Neural cell (in vitro differentiated cells): ENCODE results near the gene ZFP62. TPM values are rescaled to one million over a fixed set of nuclear protein-coding genes. Genes with fewer than 3 reads are reported as not detected.

ENCODE experiments used
- H2AFZ ChIP-seq: fragments of 200-600, 300-800 bp; sonication (generic), shearing (Covaris generic); 2 replicates; pipeline ENCODE4 v1.6.0; 2014; ENCODE audit warnings: low read depth, mild to moderate bottlenecking, antibody characterized with exemption, low read length, moderate library complexity
- H3F3A ChIP-seq: fragments of 200-600 bp; shearing (Covaris generic); 2 replicates; pipeline ENCODE4 v1.6.1; 2016; ENCODE audit warnings: mild to moderate bottlenecking, moderate library complexity, mixed read lengths, antibody characterized with exemption, low read length; ENCODE audit not compliant: insufficient read depth, poor library complexity, severe bottlenecking
- H3K27ac ChIP-seq: fragments of 200-600, 300-800 bp; sonication (generic), shearing (Covaris generic); 2 replicates; pipeline ENCODE4 v1.5.1; 2014; ENCODE audit warnings: mild to moderate bottlenecking, low read length, moderate library complexity
- H3K27me3 ChIP-seq: fragments of 300-800, 200-600 bp; sonication (generic), shearing (Covaris generic); 2 replicates; pipeline ENCODE4 v1.6.0; 2014; ENCODE audit warnings: mild to moderate bottlenecking, low read depth, low read length, moderate library complexity; ENCODE audit not compliant: insufficient read depth
- H3K36me3 ChIP-seq: fragments of 300-800, 200-600 bp; sonication (generic), shearing (Covaris generic); 2 replicates; pipeline ENCODE4 v1.5.1; 2014; ENCODE audit warnings: mild to moderate bottlenecking, antibody characterized with exemption, low read length, moderate library complexity; ENCODE audit not compliant: insufficient read depth
- H3K4me2 ChIP-seq: fragments of 300-800, 200-600 bp; sonication (generic), shearing (Covaris generic); 2 replicates; pipeline ENCODE4 v1.6.0; 2014; ENCODE audit warnings: mild to moderate bottlenecking, low read length
- H3K4me3 ChIP-seq: fragments of 300-800, 200-600 bp; sonication (generic), shearing (Covaris generic); 2 replicates; pipeline ENCODE4 v1.5.1; 2014; ENCODE audit warnings: mild to moderate bottlenecking, low read length, moderate library complexity
- H3K79me2 ChIP-seq: fragments of 200-600 bp; shearing (Covaris generic); replicated peaks from 2 replicates; pipeline ENCODE4 v1.6.0; 2014; ENCODE audit warnings: mild to moderate bottlenecking, low read length, moderate library complexity; ENCODE audit not compliant: insufficient read depth
- H3K9ac ChIP-seq: fragments of 300-800, 200-600 bp; sonication (generic), shearing (Covaris generic); 2 replicates; pipeline ENCODE4 v1.6.1; 2016; ENCODE audit warnings: mild to moderate bottlenecking, low read length, mixed read lengths
- H3K9me2 ChIP-seq: fragments of 200-600 bp; shearing (Covaris generic); 2 replicates; pipeline ENCODE4 v1.6.1; 2016; ENCODE audit warnings: mild to moderate bottlenecking, low read length, mixed read lengths; ENCODE audit not compliant: insufficient read depth
- H3K9me3 ChIP-seq: fragments of 200-600, 300-800 bp; sonication (generic), shearing (Covaris generic); 2 replicates; pipeline ENCODE4 v1.6.1; 2016; ENCODE audit warnings: mild to moderate bottlenecking, mixed run types, low read length, moderate library complexity, mixed read lengths
- H4K20me1 ChIP-seq: fragments of 200-600 bp; shearing (Covaris generic); 2 replicates; pipeline ENCODE4 v1.6.1; 2016; ENCODE audit warnings: mild to moderate bottlenecking, mixed run types; ENCODE audit not compliant: insufficient read depth
- CTCF ChIP-seq: fragments of 450-650 bp; IDR thresholded peaks from 2 replicates; pipeline ENCODE4 v1.5.1; 2014; ENCODE audit warnings: antibody characterized with exemption, mild to moderate bottlenecking, moderate library complexity; ENCODE audit not compliant: poor library complexity, severe bottlenecking
- EP300 ChIP-seq: fragments of 450-650 bp; conservative IDR thresholded peaks from 2 replicates; pipeline ENCODE4 v1.6.1; 2014; ENCODE audit warnings: antibody characterized with exemption, mild to moderate bottlenecking, moderate library complexity; ENCODE audit not compliant: poor library complexity, severe bottlenecking
- EZH2 ChIP-seq: fragments of 200-600, 300-800 bp; shearing (Covaris generic), sonication (generic); IDR thresholded peaks from 2 replicates; pipeline ENCODE4 v1.6.1; 2014; ENCODE audit warnings: antibody characterized with exemption, low read length, borderline replicate concordance, mild to moderate bottlenecking; ENCODE audit not compliant: insufficient read depth, poor library complexity, severe bottlenecking
- MXI1 ChIP-seq: fragments of 450-650 bp; conservative IDR thresholded peaks from 2 replicates; pipeline ENCODE4 v1.6.1; 2014; ENCODE audit warnings: antibody characterized with exemption, mild to moderate bottlenecking; ENCODE audit not compliant: poor library complexity, severe bottlenecking
- POLR2AphosphoS5 ChIP-seq: IDR thresholded peaks from 2 replicates; pipeline ENCODE4 v1.6.1; 2012
- RAD21 ChIP-seq: fragments of 450-650 bp; conservative IDR thresholded peaks from 2 replicates; pipeline ENCODE4 v1.6.1; 2014; ENCODE audit warnings: antibody characterized with exemption, mild to moderate bottlenecking, moderate library complexity
- REST ChIP-seq: IDR thresholded peaks from 2 replicates; pipeline ENCODE4 v1.6.1; 2012; ENCODE audit warnings: borderline replicate concordance
- SMC3 ChIP-seq: fragments of 450-650 bp; conservative IDR thresholded peaks from 2 replicates; pipeline ENCODE4 v1.6.1; 2014; ENCODE audit warnings: antibody characterized with exemption, mild to moderate bottlenecking, moderate library complexity; ENCODE audit not compliant: poor library complexity
- TAF1 ChIP-seq: IDR thresholded peaks from 2 replicates; pipeline ENCODE4 v1.6.1; 2012; ENCODE audit warnings: low read depth
- polyA plus RNA-seq: library from polyadenylated mRNA; depleted of rRNA; stranded (reverse); fragments of >200 nt; gene quantifications from 2 replicates; pipeline ENCODE4 v1.2.3, GENCODE V29; 2014

Gene ZFP62
- polyA plus RNA-seq, 1 donor from 2014 or later: 69.1 TPM

GRCh38 chr5:180813420-180813819, 47.7 kb downstream of the ZFP62 start:
- TF ChIP-seq EP300 (no peak), TAF1 (no peak), EZH2 (no peak), SMC3 (no peak), CTCF (no peak), POLR2AphosphoS5 (no peak), REST (no peak), MXI1 (no peak), RAD21 (no peak)
- Histone ChIP-seq H3K79me2 (peaks cover 10% of the 10 kb centered on the region), H3K27me3 (no peaks in the 10 kb centered on the region), H3K9ac (no peak overlapping the region), H3K4me3 (no peak overlapping the region), H3K4me2 (no peak overlapping the region), H3K36me3 (no peaks in the 10 kb centered on the region), H4K20me1 (no peaks in the 10 kb centered on the region), H3F3A (no peaks in the 10 kb centered on the region), H3K9me2 (no peaks in the 10 kb centered on the region), H2AFZ (no peak overlapping the region), H3K9me3 (no peaks in the 10 kb centered on the region), H3K27ac (no peak overlapping the region)

- H3K4me2 ChIP-seq: no peak overlapping the region
- H4K20me1 ChIP-seq: no peaks in the 10 kb centered on the region
- peak overlapping the region; percentile 93 for H3K4me3 ChIP-seq
- H3K36me3 ChIP-seq: no peaks in the 10 kb centered on the region
- peak overlapping the region; percentile 99 for H3K27ac ChIP-seq
- peaks cover 16% of the 10 kb centered on the region for H3K79me2 ChIP-seq
- TF ChIP-seq EZH2 (no peak), RAD21 (no peak), POLR2AphosphoS5 (no peak), CTCF (no peak), SMC3 (no peak), TAF1 (no peak), REST (no peak), MXI1 (no peak), EP300 (no peak)
- H2AFZ ChIP-seq: no peak overlapping the region
- H3K9me2 ChIP-seq: no peaks in the 10 kb centered on the region
- H3K9me3 ChIP-seq: no peaks in the 10 kb centered on the region
- H3K9ac ChIP-seq: peak overlapping the region; percentile 99
- no peaks in the 10 kb centered on the region for H3K27me3 ChIP-seq
- H3F3A ChIP-seq: no peaks in the 10 kb centered on the region
Observed at GRCh38 chr5:180811623-180812124, 49.4 kb downstream of the ZFP62 start.
